ENCODE measurements around the gene GPR65. TPM values are rescaled to one million over a fixed set of nuclear protein-coding genes. Genes with fewer than 3 reads are reported as not detected.

Gene GPR65
- total and polyA plus RNA-seq, 10 of the 15 experiments (the other 5 are each of a cell fraction or from before 2014, with no cell fraction given): 4.4 to 14.7 (median 9.4) TPM

GRCh38 chr14:88010331-88010730, 5.4 kb downstream of the GPR65 start:
- Histone ChIP-seq H2AFZ (ENCODE audit: control insufficient read depth, low read depth, low read length) (no peak overlapping the region), H3K4me3 (no peak overlapping the region), H3K27me3 (replicated peaks in 1 of 2; ENCODE audit: control insufficient read depth in 2 of 2, insufficient read depth in 2 of 2, low read length in 1 of 2) (no peaks in the 10 kb centered on the region), H3K36me3 (ENCODE audit: control insufficient read depth in 2 of 2, insufficient read depth in 2 of 2, low read length in 1 of 2) (no peaks in the 10 kb centered on the region; a peak in 1 of 4 replicates), H3K9ac (ENCODE audit: control insufficient read depth, insufficient read depth, low read length) (no peak overlapping the region), H3K9me3 (replicated peaks; ENCODE audit: control insufficient read depth, insufficient read depth, low read length) (no peaks in the 10 kb centered on the region), H3K4me2 (ENCODE audit: control insufficient read depth, insufficient read depth) (no peak overlapping the region), H3K4me1 (ENCODE audit: control insufficient read depth, insufficient read depth, low read length) (no peaks in the 10 kb centered on the region), H3K27ac (ENCODE audit: control insufficient read depth, insufficient read depth) (no peak overlapping the region), H3K79me2 (ENCODE audit: control insufficient read depth, insufficient read depth, low read length) (peaks cover 41% of the 10 kb centered on the region), H4K20me1 (ENCODE audit: control insufficient read depth, insufficient read depth) (no peaks in the 10 kb centered on the region)
- in situ Hi-C loops (cut with MboI) (no loop called here), intact Hi-C loops (cut with micrococcal nuclease; ENCODE audit: unreplicated experiment) (loop anchor here (10.0 kb wide), 1 partner anchor 374 kb away; the partner anchor contains the start of gene SPATA7)
- TF ChIP-seq ZNF384 (IDR thresholded peaks at IDR 0.05; ENCODE audit: borderline replicate concordance, low read depth, low read length) (no peak), GATAD2B (conservative IDR thresholded peaks at IDR 0.05; ENCODE audit: low read depth) (no peak), RB1 (IDR thresholded peaks at IDR 0.05; ENCODE audit: borderline replicate concordance) (no peak), MYB (IDR thresholded peaks at IDR 0.05; ENCODE audit: borderline replicate concordance, low read depth, low read length) (no peak), YBX1 (IDR thresholded peaks at IDR 0.05) (no peak), ETV6 (conservative IDR thresholded peaks at IDR 0.05 in 1 of 2, IDR thresholded peaks at IDR 0.05 in 1 of 2; ENCODE audit: borderline replicate concordance in 1 of 2, low read depth in 1 of 2) (no peak), SUPT20H (IDR thresholded peaks at IDR 0.05; ENCODE audit: borderline replicate concordance, control insufficient read depth, low read depth, low read length) (no peak), CHD4 (IDR thresholded peaks at IDR 0.05) (no peak), SMAD5 (IDR thresholded peaks at IDR 0.05; ENCODE audit: low read depth) (no peak), FOXK2 (IDR thresholded peaks at IDR 0.05) (no peak), WRNIP1 (IDR thresholded peaks at IDR 0.05; ENCODE audit: borderline replicate concordance, low read depth, low read length) (no peak), MTA3 (IDR thresholded peaks at IDR 0.05; ENCODE audit: borderline replicate concordance, low read length) (no peak), RFX5 (IDR thresholded peaks at IDR 0.05; ENCODE audit: low read depth, low read length) (no peak), RAD51 (IDR thresholded peaks at IDR 0.05) (no peak)
- no peak for DNase-seq (ENCODE audit: low read depth, low spot score)
- SMC1A ChIA-PET (ENCODE audit: uncharacterized antibody, unreplicated experiment): interaction anchor here (9.7 kb wide), 1 partner anchor 17 kb away, joined by 158 read pairs; the partner anchor contains the start of gene GALC
- POLR2A ChIA-PET: interaction anchor here (10.0 kb wide), 1 partner anchor 16 kb away, joined by 122 read pairs; the partner anchor contains the start of gene GALC
- FAIRE-seq: no peak
- no TSS peak for BruUV-seq (replicated peaks)
- WGBS (ENCODE audit: insufficient coverage, insufficient replicate concordance, low lambda C conversion rate, missing lambda C conversion rate): 95% methylated on average over 2 of the region's 2 CpGs
- ATAC-seq: no peak
- RAD21 ChIA-PET (ENCODE audit: unreplicated experiment): no interaction called here
- CTCF ChIA-PET: interaction anchor here (1.5 to 1.7 kb wide), 2 partner anchors 159 to 179 kb away, joined by 5 to 6 read pairs; no protein-coding TSS in a partner anchor

All from GM12878 (cell line).